K562 (cell line): ENCODE data around the gene NT5C3B. TPM values are rescaled to one million over a fixed set of nuclear protein-coding genes. Genes with fewer than 3 reads are reported as not detected.
"Not testable (repeated sequence)": the region's sequence is repeated elsewhere in the genome, so short reads cannot be mapped to it uniquely, and the experiment has no call there.

Experiments
- ATAC-seq: fragments of 200-7000 bp; cut with Tn5 transposase; 3 replicates; pipeline ENCODE4 v1.9.1; 2020; ENCODE audit warnings: moderate library complexity
- BruUV-seq: library from RNA; stranded (reverse); fragments of 400-500 nt; replicated peaks from 2 replicates; lab custom pipeline; 2021; lab: Mats Ljungman, UMichigan
- CTCF ChIA-PET: fragments of 300-600 bp; formaldehyde crosslinking; extraction: SDS; loops from one replicate; lab custom pipeline; 2021; ENCODE audit warnings: low intra/inter-chr PET ratio; lab: Yijun Ruan, JAX
- POLR2A ChIA-PET: fragments of 300-600, 350-650 bp; sonication (Branson Sonifier 250); formaldehyde crosslinking; extraction: SDS; loops from one replicate; lab custom pipeline; 2021; ENCODE audit warnings: antibody characterized with exemption, inconsistent platforms; lab: Yijun Ruan, JAX
- DNase-seq, 4 experiments: peaks; one replicate each; pipeline versions ENCODE4 v3.0.0 to v3.0.0-alpha.2; 2011 to 2018; ENCODE audit warnings: low spot score in 3 of 4, mixed read lengths in 3 of 4; ENCODE audit errors: extremely low read depth in 1 of 4
- FAIRE-seq: peaks from 2 replicates; lab custom pipeline; 2011; peaks lifted over from hg19 to GRCh38; lab: Jason Lieb, UNC
- H2AFZ ChIP-seq: 2 replicates; pipeline ENCODE4 v1.6.0; 2011; ENCODE audit warnings: low read depth, low read length, control low read depth, inconsistent platforms
- H3K27ac ChIP-seq: fragments of 200-600 bp; 3 replicates; pipeline ENCODE4 v1.8.0; 2011; ENCODE audit warnings: low read depth, mild to moderate bottlenecking, control low read depth, inconsistent platforms, low read length, moderate library complexity, mixed read lengths; ENCODE audit errors: extremely low read depth
- H3K27me3 ChIP-seq, 2 experiments: fragments of 300-600 bp in 1 of 2; 2 replicates in 1 of 2; 3 replicates in 1 of 2; pipeline versions ENCODE4 v1.6.0 to v1.8.0; 2011; ENCODE audit warnings: inconsistent platforms in 2 of 2, low read length in 2 of 2, mild to moderate bottlenecking in 1 of 2, mixed read lengths in 1 of 2, moderate library complexity in 1 of 2; ENCODE audit not compliant: control insufficient read depth in 2 of 2, insufficient read depth in 2 of 2
- H3K36me3 ChIP-seq: fragments of 300-600 bp; 3 replicates; pipeline ENCODE4 v1.8.0; 2011; ENCODE audit warnings: mild to moderate bottlenecking, low read length, inconsistent platforms; ENCODE audit not compliant: control insufficient read depth, insufficient read depth
- H3K4me1 ChIP-seq, 2 experiments: fragments of 200-600 bp in 1 of 2; replicated peaks in 1 of 2; 2 replicates in 1 of 2; 3 replicates in 1 of 2; pipeline versions ENCODE4 v1.5.1 to v1.8.0; 2011; ENCODE audit warnings: inconsistent platforms in 2 of 2, low read length in 2 of 2, mild to moderate bottlenecking in 1 of 2, mixed read lengths in 1 of 2, moderate library complexity in 1 of 2; ENCODE audit not compliant: control insufficient read depth in 2 of 2, insufficient read depth in 2 of 2
- H3K4me2 ChIP-seq: 2 replicates; pipeline ENCODE4 v1.6.1; 2011; ENCODE audit warnings: low read length, control low read depth, inconsistent platforms, mixed read lengths; ENCODE audit not compliant: insufficient read depth
- H3K4me3 ChIP-seq: fragments of 200-600 bp; sonication (generic), shearing (Covaris generic); 2 replicates; pipeline ENCODE4 v1.5.1; 2016; ENCODE audit warnings: control low read depth, inconsistent platforms
- H3K79me2 ChIP-seq: fragments of 200-600 bp; 3 replicates; pipeline ENCODE4 v1.8.0; 2011; ENCODE audit warnings: low read length, inconsistent platforms; ENCODE audit not compliant: control insufficient read depth, insufficient read depth
- H3K9ac ChIP-seq, 2 experiments: 2 replicates each; pipeline versions ENCODE4 v1.6.0 to v1.6.1; 2011; ENCODE audit warnings: low read depth in 2 of 2, low read length in 2 of 2, control low read depth in 1 of 2, inconsistent platforms in 1 of 2, mild to moderate bottlenecking in 1 of 2, mixed read lengths in 1 of 2; ENCODE audit not compliant: insufficient read depth in 1 of 2
- H3K9me1 ChIP-seq: one replicate; pipeline ENCODE4 v1.6.0; 2011; ENCODE audit warnings: inconsistent platforms, mild to moderate bottlenecking, low read length, moderate library complexity; ENCODE audit not compliant: control insufficient read depth, insufficient read depth
- H3K9me3 ChIP-seq: replicated peaks from 2 replicates; pipeline ENCODE4 v1.5.1; 2011; ENCODE audit warnings: low read depth, low read length, inconsistent platforms; ENCODE audit not compliant: control insufficient read depth, insufficient read depth
- H4K20me1 ChIP-seq: replicated peaks from 2 replicates; pipeline ENCODE4 v1.6.1; 2011; ENCODE audit warnings: low read length, inconsistent platforms, mixed read lengths; ENCODE audit not compliant: control insufficient read depth, insufficient read depth
- RBFOX2 ChIP-seq: fragments of 200-400 bp; formaldehyde crosslinking; IDR thresholded peaks from 2 replicates; pipeline ENCODE4 v1.6.1; 2017; ENCODE audit warnings: low read depth, mild to moderate bottlenecking, low read length, moderate library complexity
- TAF1 ChIP-seq: IDR thresholded peaks from 2 replicates; pipeline ENCODE4 v1.6.1; 2011; ENCODE audit warnings: mild to moderate bottlenecking, low read length, moderate library complexity; ENCODE audit not compliant: insufficient read depth, control insufficient read depth, severe bottlenecking; ENCODE audit errors: extremely low read depth
- WGBS: fragments of 100-300 bp; shearing (Covaris generic); methylation state at CpG from one replicate; pipeline ENCODE4 v1.1.6; 2016; ENCODE audit warnings: low coverage, mixed read lengths; ENCODE audit not compliant: insufficient coverage; ENCODE audit errors: missing lambda C conversion rate; 5-methylcytosine and 5-hydroxymethylcytosine counted together
- in situ Hi-C: fragments of 300-500 bp; cut with MboI; formaldehyde crosslinking; loops from 4 replicates; pipeline ENCODE4 v1.15.0; 2018; ENCODE audit warnings: inconsistent platforms, mixed read lengths
- intact Hi-C: fragments of 100-400 bp; cut with micrococcal nuclease; formaldehyde crosslinking; loops from 2 replicates; pipeline ENCODE4 v1.14.2; 2022
- polyA plus RNA-seq, 8 experiments: library from polyadenylated mRNA; depleted of rRNA in 4 of 8; stranded (reverse) in 5 of 8; unstranded in 3 of 8; fragments of >200 nt; fragmentation: Nextera tagmentation in 2 of 8; fragmentation: Illumina TruSeq in 1 of 8; extraction: Ambion mirVana in 2 of 8; extraction: Trizol in 1 of 8; gene quantifications; 2 replicates each; pipeline versions ENCODE4 v1.2.1 to v1.2.3, GENCODE V29; 2011 to 2014; ENCODE audit warnings: inconsistent platforms in 1 of 8, missing spikeins in 1 of 8
- total RNA-seq, 7 experiments: library from RNA; depleted of rRNA in 6 of 7; stranded (reverse); fragments of >200 nt in 6 of 7; fragmentation: Illumina TruSeq in 2 of 7; extraction: Trizol in 2 of 7; gene quantifications; 2 replicates each; pipeline versions ENCODE4 v1.2.1 to v1.2.3, GENCODE V29; 2011 to 2021; ENCODE audit warnings: low replicate concordance in 1 of 7

Gene NT5C3B
- total and polyA plus RNA-seq, 9 of the 15 experiments (the other 6 are each of a cell fraction or from before 2014, with no cell fraction given), result 2.0 to 166 (median 85.0) TPM

- Histone ChIP-seq H3K9me3 (no peaks in the 10 kb centered on the region), H3K4me3 (no peak overlapping the region), H3K9ac (peak overlapping the region in 1 of 2 experiments; percentile 76; a peak in 2 of 4 replicates), H2AFZ (no peak overlapping the region), H3K4me1 (peaks cover 10 to 33% of the 10 kb centered on the region in 2 experiments), H3K36me3 (peaks cover 51% of the 10 kb centered on the region; the same call in 2 of the 3 replicates), H3K27ac (no peak overlapping the region), H3K4me2 (no peak overlapping the region), H3K79me2 (peaks cover 70% of the 10 kb centered on the region), H4K20me1 (peaks cover 14% of the 10 kb centered on the region), H3K9me1 (peaks cover 3% of the 10 kb centered on the region), H3K27me3 (no peaks in the 10 kb centered on the region)
- intact Hi-C loops (no loop called here), in situ Hi-C loops (no loop called here)
- TF ChIP-seq TAF1 (no peak), RBFOX2 (0 out of 2 replicates have a peak, but pooled peaks have one; percentile 17)
- no peak for ATAC-seq
- ChIA-PET CTCF (no interaction called here), POLR2A (interaction anchor here (0.6 to 1.9 kb wide), 5 partner anchors 8 to 154 kb away, joined by 3 to 11 read pairs (median 4); partner anchors contain the start of genes JUP and ODAD4)
- BruUV-seq, result no TSS peak
- no peak for FAIRE-seq
- WGBS, result 92% methylated on average over 4 of the region's 4 CpGs
- no peak for DNase-seq
Measured at GRCh38 chr17:41777157-41777573, 58.9 kb downstream of the NT5C3B start.

- peaks cover 62% of the 10 kb centered on the region for H3K79me2 ChIP-seq
- H3K36me3 ChIP-seq, result peaks cover 51% of the 10 kb centered on the region; the same call in 2 of the 3 replicates
- H3K4me3 ChIP-seq, DNase-seq, H3K9me3 ChIP-seq, BruUV-seq, H3K9me1 ChIP-seq, H4K20me1 ChIP-seq, H3K4me2 ChIP-seq, H3K27me3 ChIP-seq, FAIRE-seq, ATAC-seq, in situ Hi-C loops, H2AFZ ChIP-seq, intact Hi-C loops, CTCF ChIA-PET, H3K27ac ChIP-seq: not testable (repeated sequence)
- H3K4me1 ChIP-seq, result peaks cover 2 to 32% of the 10 kb centered on the region in 2 experiments; a peak in 4 of 5 replicates
- POLR2A ChIA-PET, result interaction anchor here (0.6 to 0.8 kb wide), 3 partner anchors 12 to 22 kb away, joined by 3 to 4 read pairs (median 3); no protein-coding TSS in a partner anchor
- H3K9ac ChIP-seq, result 0 out of 4 replicates have a peak overlapping the region, but pooled peaks of 1 of the 2 experiments have one; percentile 14
- WGBS, result 94% methylated on average over 13 of the region's 14 CpGs
Measured at GRCh38 chr17:41776262-41776900, 59.7 kb downstream of the NT5C3B start.
